Transverse colon (tissue), 4 donors: ENCODE measurements around the gene CDC45. TPM values are rescaled to one million over a fixed set of nuclear protein-coding genes. Genes with fewer than 3 reads are reported as not detected.

Experiments
- DNase-seq: peaks from one replicate; pipeline ENCODE4 v3.0.0-alpha.2; 2019
- H3K27ac ChIP-seq, 4 donors: fragments of 200-600 bp; sonication (generic); 2 replicates each; pipeline ENCODE4 v1.5.1; 2016 to 2018; ENCODE audit warnings: inconsistent platforms in 4 of 4
- H3K27me3 ChIP-seq: fragments of 200-600 bp; sonication (generic); 2 replicates; pipeline ENCODE4 v1.5.1; 2017; ENCODE audit warnings: inconsistent platforms
- H3K36me3 ChIP-seq, 4 donors: fragments of 200-600 bp; sonication (generic); 2 replicates each; pipeline ENCODE4 v1.5.1; 2017 to 2019; ENCODE audit warnings: inconsistent platforms in 4 of 4
- H3K4me1 ChIP-seq, 4 donors: fragments of 200-600 bp; sonication (generic); 2 replicates each; pipeline ENCODE4 v1.5.1; 2017 to 2020; ENCODE audit warnings: inconsistent platforms in 4 of 4
- H3K4me3 ChIP-seq, 4 donors: fragments of 200-600 bp; sonication (generic); 1 replicate in 1 of 4; 2 replicates in 3 of 4; pipeline versions ENCODE4 v1.5.1 to v1.6.1; 2017 to 2019; ENCODE audit warnings: inconsistent platforms in 4 of 4
- H3K9me3 ChIP-seq, 2 donors: fragments of 200-600 bp; sonication (generic); 2 replicates each; pipeline ENCODE4 v1.5.1; 2017 to 2019; ENCODE audit warnings: inconsistent platforms in 2 of 2
- EP300 ChIP-seq: sonication (generic); formaldehyde crosslinking; IDR thresholded peaks from one replicate; pipeline ENCODE4 v1.6.1; 2017; ENCODE audit warnings: antibody characterized with exemption, low read depth
- POLR2A ChIP-seq: fragments of 450-650 bp; IDR thresholded peaks from one replicate; pipeline ENCODE4 v1.6.1; 2016; ENCODE audit warnings: antibody characterized with exemption, mild to moderate bottlenecking, moderate library complexity
- POLR2AphosphoS5 ChIP-seq, 3 donors: sonication (generic); formaldehyde crosslinking; IDR thresholded peaks; one replicate each; pipeline ENCODE4 v1.6.1; 2016; ENCODE audit warnings: antibody characterized with exemption in 3 of 3
- WGBS, 2 donors: methylation state at CpG; one replicate each; pipeline ENCODE4 v1.1.5; 2018; ENCODE audit warnings: low coverage in 1 of 2; 5-methylcytosine and 5-hydroxymethylcytosine counted together
- in situ Hi-C, 4 donors: fragments of 200-750 bp; cut with MboI; loops; one replicate each; pipeline versions ENCODE4 v1.15.0 to v1.15.1; 2017; ENCODE audit warnings: low sequenced_read_pairs in 3 of 4, low pct_ligation_motif_present in 1 of 4, low pct_unique_long_range_greater_than_20kb in 1 of 4
- intact Hi-C: fragments of 100-400 bp; cut with DNase I; formaldehyde crosslinking; loops from one replicate; pipeline ENCODE4 v1.15.1; 2023; ENCODE audit warnings: low total_unique reads
- total RNA-seq, 4 donors: library from RNA; depleted of rRNA; stranded (reverse); fragments of >200 nt; gene quantifications; one replicate each; pipeline ENCODE4 v1.1.0, GENCODE V29; 2016
- TF ChIP-seq, protein P1 (sequence below), 5 experiments: fragments of 200-600 bp in 3 of 5; fragments of 450-650 bp in 2 of 5; sonication (generic) in 3 of 5; IDR thresholded peaks; 1 replicate in 2 of 5; 2 replicates in 3 of 5; pipeline ENCODE4 v1.5.1; 2016 to 2017; ENCODE audit warnings: antibody characterized with exemption in 5 of 5, inconsistent platforms in 3 of 5, mild to moderate bottlenecking in 2 of 5, moderate library complexity in 1 of 5

CDC45 gene
- total RNA-seq, 4 donors from 2014 or later = 1.1 to 2.0 (median 1.2) TPM; not detected in 1

DNA sequence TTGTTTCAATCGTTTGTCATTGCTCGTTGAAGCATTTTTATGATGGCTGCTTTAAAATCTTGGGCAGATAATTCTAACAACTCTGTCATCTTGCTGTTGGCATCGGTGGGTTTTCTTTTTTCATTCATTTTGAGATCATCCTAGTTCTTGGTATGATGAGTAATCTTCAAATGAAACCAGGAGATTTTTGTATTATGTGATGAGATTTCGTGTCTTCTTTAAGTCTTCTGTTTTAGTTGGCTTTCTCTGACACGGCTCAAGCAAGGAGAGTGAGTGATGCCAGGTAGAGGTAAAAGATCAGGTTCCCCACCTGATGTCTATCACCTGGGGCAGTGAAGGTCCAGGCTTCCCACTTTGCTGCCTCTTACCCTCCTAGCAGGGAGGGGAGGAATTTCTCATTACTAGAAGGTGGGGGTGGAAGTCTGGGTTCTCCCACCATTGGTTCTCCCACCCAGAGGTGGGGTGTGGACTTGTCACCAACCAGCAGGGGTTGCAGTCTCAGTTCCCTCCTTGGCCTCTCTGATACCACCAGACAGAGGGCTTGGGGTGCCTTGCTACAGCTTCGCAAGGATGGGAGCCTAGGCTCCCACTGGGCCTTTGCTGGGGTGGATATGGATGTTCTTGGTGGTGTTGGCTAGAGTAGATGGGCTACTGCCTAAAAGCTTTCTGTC, 12.9 kb downstream of the CDC45 start:
- Histone ChIP-seq H3K4me1 (no peaks in the 10 kb centered on the region), H3K27me3 (no peaks in the 10 kb centered on the region), H3K36me3 (no peaks in the 10 kb centered on the region), H3K9me3 (no peaks in the 10 kb centered on the region), H3K27ac (no peak overlapping the region), H3K4me3 (no peak overlapping the region)
- WGBS, 2 donors = 77 to 94% methylated on average over 5 to 6 of the region's 6 CpGs
- no peak for TF ChIP-seq POLR2AphosphoS5 (IDR thresholded peaks at IDR 0.05)
- no peak for TF ChIP-seq EP300
- TF ChIP-seq POLR2A = no peak
- TF ChIP-seq, protein P1, sequence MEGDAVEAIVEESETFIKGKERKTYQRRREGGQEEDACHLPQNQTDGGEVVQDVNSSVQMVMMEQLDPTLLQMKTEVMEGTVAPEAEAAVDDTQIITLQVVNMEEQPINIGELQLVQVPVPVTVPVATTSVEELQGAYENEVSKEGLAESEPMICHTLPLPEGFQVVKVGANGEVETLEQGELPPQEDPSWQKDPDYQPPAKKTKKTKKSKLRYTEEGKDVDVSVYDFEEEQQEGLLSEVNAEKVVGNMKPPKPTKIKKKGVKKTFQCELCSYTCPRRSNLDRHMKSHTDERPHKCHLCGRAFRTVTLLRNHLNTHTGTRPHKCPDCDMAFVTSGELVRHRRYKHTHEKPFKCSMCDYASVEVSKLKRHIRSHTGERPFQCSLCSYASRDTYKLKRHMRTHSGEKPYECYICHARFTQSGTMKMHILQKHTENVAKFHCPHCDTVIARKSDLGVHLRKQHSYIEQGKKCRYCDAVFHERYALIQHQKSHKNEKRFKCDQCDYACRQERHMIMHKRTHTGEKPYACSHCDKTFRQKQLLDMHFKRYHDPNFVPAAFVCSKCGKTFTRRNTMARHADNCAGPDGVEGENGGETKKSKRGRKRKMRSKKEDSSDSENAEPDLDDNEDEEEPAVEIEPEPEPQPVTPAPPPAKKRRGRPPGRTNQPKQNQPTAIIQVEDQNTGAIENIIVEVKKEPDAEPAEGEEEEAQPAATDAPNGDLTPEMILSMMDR (IDR thresholded peaks at IDR 0.05) = no peak
- in situ Hi-C loops = no loop called here
- intact Hi-C loops = no loop called here
- DNase-seq = no peak

DNA sequence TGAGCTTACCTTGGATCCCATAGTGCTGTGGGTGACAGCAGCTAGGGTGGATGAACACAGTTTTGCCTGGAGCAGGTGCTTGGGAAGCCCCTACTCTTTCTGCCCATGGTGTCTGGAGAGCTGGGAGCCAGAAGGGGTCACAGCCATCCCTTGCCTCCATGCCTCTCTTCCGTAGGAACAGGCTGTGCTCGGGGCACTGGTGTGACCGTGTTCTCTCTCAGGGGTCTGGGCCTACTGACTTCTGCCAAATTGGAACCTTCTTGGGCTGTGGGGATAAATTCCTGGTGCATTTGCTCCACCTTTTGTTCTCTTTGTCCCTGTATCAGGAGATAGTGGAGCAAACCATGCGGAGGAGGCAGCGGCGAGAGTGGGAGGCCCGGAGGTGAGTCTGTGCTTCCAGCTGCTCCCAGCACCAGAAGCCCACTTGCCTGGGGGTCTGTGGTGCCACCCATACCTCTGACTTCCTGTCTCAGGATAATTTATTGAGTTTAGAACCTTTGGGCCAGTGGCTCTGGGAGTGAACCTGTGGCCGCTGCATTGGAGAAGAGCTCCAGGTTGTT, 14.4 kb downstream of the CDC45 start:
- intact Hi-C loops (no loop called here), in situ Hi-C loops (no loop called here)
- no peaks in the 10 kb centered on the region for H3K36me3 ChIP-seq
- H3K4me1 ChIP-seq = no peaks in the 10 kb centered on the region
- H3K4me3 ChIP-seq = no peak overlapping the region
- 100% methylated on average over 8 of the region's 8 CpGs; no CpG with 5 or more reads in 1 of the 2 donors for WGBS, 2 donors
- H3K27ac ChIP-seq = no peak overlapping the region
- no peaks in the 10 kb centered on the region for H3K9me3 ChIP-seq
- H3K27me3 ChIP-seq = no peaks in the 10 kb centered on the region
- TF ChIP-seq EP300 (no peak), POLR2AphosphoS5 (IDR thresholded peaks at IDR 0.05) (no peak), POLR2A (no peak)
- TF ChIP-seq, protein P1 (IDR thresholded peaks at IDR 0.05) = no peak
- DNase-seq = no peak

DNA sequence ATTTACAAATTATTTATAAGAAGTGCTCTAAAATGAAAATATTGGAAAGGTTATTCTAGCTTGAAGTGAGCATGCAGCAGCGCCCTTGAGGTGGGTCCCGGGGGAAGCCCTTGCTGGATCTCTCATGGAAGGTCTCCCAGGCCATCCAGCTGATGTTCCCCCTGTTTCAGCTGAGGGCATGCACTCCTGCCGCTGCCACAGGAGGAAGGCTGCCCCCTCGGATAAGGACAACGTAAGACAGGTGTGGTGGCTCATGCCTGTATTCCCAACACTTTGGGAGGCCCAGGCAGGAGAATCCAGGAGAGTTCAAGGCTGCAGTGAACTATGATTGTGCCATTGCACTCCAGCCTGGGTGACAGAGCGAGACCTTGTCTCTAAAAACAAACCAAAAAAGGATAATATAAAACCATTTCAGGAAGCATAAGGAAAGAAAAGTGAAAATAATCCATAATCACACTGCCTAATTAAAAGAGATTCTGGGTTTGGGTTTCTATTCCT, 15.0 kb downstream of the CDC45 start:
- in situ Hi-C loops (no loop called here), intact Hi-C loops (no loop called here)
- 88 to 100% methylated on average over 1 to 6 of the region's 6 CpGs for WGBS, 2 donors

DNA sequence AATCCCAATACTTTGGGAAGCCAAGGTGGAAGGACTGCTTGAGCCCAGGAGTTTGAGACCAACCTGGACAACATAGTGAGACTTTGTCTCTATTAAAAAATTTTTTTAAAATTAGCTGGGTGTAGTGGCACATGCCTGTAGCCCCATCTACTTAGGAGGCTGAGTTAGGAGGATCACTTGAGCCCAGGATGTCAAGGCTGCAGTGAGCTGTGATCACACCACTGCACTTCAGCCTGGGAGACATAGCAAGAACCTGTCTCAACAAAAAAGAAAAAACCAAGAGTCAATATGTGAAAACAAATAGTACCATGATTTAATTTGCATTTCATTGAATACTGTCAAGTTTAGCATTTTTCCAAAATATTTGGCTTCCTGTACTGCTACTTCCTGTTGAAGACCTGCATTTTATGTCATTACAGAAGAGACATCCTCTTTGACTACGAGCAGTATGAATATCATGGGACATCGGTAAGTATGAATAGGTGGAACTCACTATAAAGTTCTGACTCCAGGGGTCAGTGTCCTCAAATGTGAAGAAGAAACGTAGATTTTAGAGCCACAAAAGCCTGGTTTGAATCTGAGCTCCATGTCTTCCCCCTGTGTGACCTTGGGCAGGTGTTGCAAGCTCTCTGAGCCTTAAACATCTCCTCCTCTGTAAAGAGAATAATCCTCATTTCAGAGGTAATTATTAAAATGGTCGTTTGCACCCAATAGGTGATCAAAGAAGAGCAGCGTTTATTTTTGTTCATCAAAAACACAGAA, 16.0 kb downstream of the CDC45 start:
- Histone ChIP-seq H3K4me3 (no peak overlapping the region), H3K27me3 (no peaks in the 10 kb centered on the region), H3K9me3 (no peaks in the 10 kb centered on the region), H3K36me3 (no peaks in the 10 kb centered on the region), H3K4me1 (no peaks in the 10 kb centered on the region), H3K27ac (no peak overlapping the region)
- intact Hi-C loops (no loop called here), in situ Hi-C loops (no loop called here)
- no peak for TF ChIP-seq POLR2AphosphoS5 (IDR thresholded peaks at IDR 0.05)
- no peak for TF ChIP-seq EP300
- TF ChIP-seq, protein P1 (IDR thresholded peaks at IDR 0.05) = no peak
- no peak for TF ChIP-seq POLR2A
- no peak for DNase-seq
- WGBS, 2 donors = 57 to 72% methylated on average over 4 to 5 of the region's 5 CpGs

More for the DNA sequence above, 15.0 kb downstream of the CDC45 start:
- DNase-seq = no peak
- Histone ChIP-seq H3K4me3 (no peak overlapping the region), H3K36me3 (no peaks in the 10 kb centered on the region), H3K4me1 (no peaks in the 10 kb centered on the region), H3K27ac (no peak overlapping the region), H3K9me3 (no peaks in the 10 kb centered on the region), H3K27me3 (no peaks in the 10 kb centered on the region)
- TF ChIP-seq, protein P1 (IDR thresholded peaks at IDR 0.05) = no peak
- no peak for TF ChIP-seq POLR2AphosphoS5 (IDR thresholded peaks at IDR 0.05)
- TF ChIP-seq EP300 = no peak
- TF ChIP-seq POLR2A = no peak
